ENCODE data around the gene HSH2D. TPM values are rescaled to one million over a fixed set of nuclear protein-coding genes. Genes with fewer than 3 reads are reported as not detected.

Gene HSH2D
- total RNA-seq, 1 donor from 2014 or later, result 0.74 TPM

- intact Hi-C loops (cut with DNase I), result no loop called here
Observed at GRCh38 chr19:16197622-16198369, 54.3 kb downstream of the HSH2D start, which contains the start of gene AP1M1. AP1M1 (plus strand) TSS chr19:16197911; CDS start chr19:16198027, 116 bp downstream.

GRCh38 chr19:16198370-16198651, 54.8 kb downstream of the HSH2D start:
- H3K4me1 ChIP-seq, result peaks cover 38% of the 10 kb centered on the region
- H3K27ac ChIP-seq, result peak overlapping the region; percentile 64
- peak overlapping the region; percentile 67 to 83 for H3K4me3 ChIP-seq
- no peaks in the 10 kb centered on the region for H3K9me3 ChIP-seq
- peaks cover 0 to 14% of the 10 kb centered on the region in 2 donors for H3K36me3 ChIP-seq
- no peak for TF ChIP-seq POLR2AphosphoS5 (IDR thresholded peaks at IDR 0.05; ENCODE audit: insufficient read depth in 1 of 2, low read depth in 1 of 2)
- TF ChIP-seq CTCF (IDR thresholded peaks at IDR 0.05), result no peak
- no peak for TF ChIP-seq POLR2A (IDR thresholded peaks at IDR 0.05)
- no peaks in the 10 kb centered on the region for H3K27me3 ChIP-seq
- no peak for DNase-seq (ENCODE audit: extremely low spot score in 2 of 2)
- intact Hi-C loops (cut with DNase I), result no loop called here

More at GRCh38 chr19:16197622-16198369, 54.3 kb downstream of the HSH2D start, which contains the start of gene AP1M1:
- Histone ChIP-seq H3K27ac (peak within 1 kb of the TSS; percentile 64), H3K9me3 (no peaks in the 10 kb centered on the region), H3K36me3 (peaks cover 0 to 8% of the 10 kb centered on the region in 2 donors), H3K4me1 (peaks cover 38% of the 10 kb centered on the region), H3K27me3 (no peaks in the 10 kb centered on the region), H3K4me3 (peak within 1 kb of the TSS; percentile 67 to 83)
- DNase-seq (ENCODE audit: extremely low spot score in 2 of 2), result peak in 1 of 2 donors; percentile 96
- TF ChIP-seq POLR2A (IDR thresholded peaks at IDR 0.05), result peak in 1 of 2 donors; percentile 13
- TF ChIP-seq POLR2AphosphoS5 (IDR thresholded peaks at IDR 0.05; ENCODE audit: insufficient read depth in 1 of 2, low read depth in 1 of 2), result peak; percentile 75 to 93
- TF ChIP-seq CTCF (IDR thresholded peaks at IDR 0.05), result no peak

- H3K27ac ChIP-seq, result no peak overlapping the region
- H3K4me3 ChIP-seq, result peak overlapping the region in 1 of 2 donors; percentile 83
- DNase-seq (ENCODE audit: extremely low spot score in 2 of 2), result no peak
- H3K9me3 ChIP-seq, result no peaks in the 10 kb centered on the region
- H3K27me3 ChIP-seq, result no peaks in the 10 kb centered on the region
- peaks cover 0 to 22% of the 10 kb centered on the region in 2 donors for H3K36me3 ChIP-seq
- H3K4me1 ChIP-seq, result peaks cover 38% of the 10 kb centered on the region
- TF ChIP-seq POLR2AphosphoS5 (IDR thresholded peaks at IDR 0.05; ENCODE audit: insufficient read depth in 1 of 2, low read depth in 1 of 2) (no peak), CTCF (IDR thresholded peaks at IDR 0.05) (no peak), POLR2A (IDR thresholded peaks at IDR 0.05) (no peak)
- intact Hi-C loops (cut with DNase I), result no loop called here
Observed at GRCh38 chr19:16199275-16199932, 55.9 kb downstream of the HSH2D start.

GRCh38 chr19:16200038-16201010, 56.8 kb downstream of the HSH2D start:
- peaks cover 0 to 25% of the 10 kb centered on the region in 2 donors for H3K36me3 ChIP-seq
- H3K27me3 ChIP-seq, result no peaks in the 10 kb centered on the region
- no peak overlapping the region for H3K4me3 ChIP-seq
- DNase-seq (ENCODE audit: extremely low spot score in 2 of 2), result no peak
- H3K4me1 ChIP-seq, result peaks cover 42% of the 10 kb centered on the region
- TF ChIP-seq POLR2A (IDR thresholded peaks at IDR 0.05) (no peak), POLR2AphosphoS5 (IDR thresholded peaks at IDR 0.05; ENCODE audit: insufficient read depth in 1 of 2, low read depth in 1 of 2) (no peak), CTCF (IDR thresholded peaks at IDR 0.05) (no peak)
- intact Hi-C loops (cut with DNase I), result no loop called here
- H3K27ac ChIP-seq, result no peak overlapping the region
- H3K9me3 ChIP-seq, result no peaks in the 10 kb centered on the region
